ENCODE measurements around the gene CCDC167. TPM values are rescaled to one million over a fixed set of nuclear protein-coding genes. Genes with fewer than 3 reads are reported as not detected.

The CCDC167 gene
- total and polyA plus RNA-seq, 10 of the 15 experiments (the other 5 are each of a cell fraction or from before 2014, with no cell fraction given): 74.9 to 380 (median 137) TPM

- no peak overlapping the region for H3K4me2 ChIP-seq (ENCODE audit: control insufficient read depth, insufficient read depth)
- no peak for ATAC-seq
- intact Hi-C loops (cut with micrococcal nuclease; ENCODE audit: unreplicated experiment): no loop called here
Observed at GRCh38 chr6:37456816-37457560, 42.7 kb downstream of the CCDC167 start.

More at GRCh38 chr6:37456816-37457560, 42.7 kb downstream of the CCDC167 start:
- no peaks in the 10 kb centered on the region for H3K4me1 ChIP-seq (ENCODE audit: control insufficient read depth, insufficient read depth, low read length)
- no peak overlapping the region for H2AFZ ChIP-seq (ENCODE audit: control insufficient read depth, low read depth, low read length)
- H3K4me3 ChIP-seq: no peak overlapping the region
- no peak for TF ChIP-seq NR2C1 (IDR thresholded peaks at IDR 0.05)
- no peak for TF ChIP-seq GABPA (IDR thresholded peaks at IDR 0.05; ENCODE audit: low read depth)
- TF ChIP-seq BRCA1 (IDR thresholded peaks at IDR 0.05; ENCODE audit: low read depth, low read length): no peak
- TF ChIP-seq EED (IDR thresholded peaks at IDR 0.05; ENCODE audit: low read depth): no peak
- TF ChIP-seq ATF7 (IDR thresholded peaks at IDR 0.05; ENCODE audit: low read depth): no peak
- TF ChIP-seq ZZZ3 (IDR thresholded peaks at IDR 0.05; ENCODE audit: control insufficient read depth, insufficient read length, low read depth): no peak
- no peak for TF ChIP-seq MEF2A (IDR thresholded peaks at IDR 0.05; ENCODE audit: insufficient read depth, low read depth, low read length)
- TF ChIP-seq IRF5 (IDR thresholded peaks at IDR 0.05; ENCODE audit: borderline replicate concordance): no peak
- no peak overlapping the region for H3K27ac ChIP-seq (ENCODE audit: control insufficient read depth, insufficient read depth)
- H3K27me3 ChIP-seq (replicated peaks in 1 of 2; ENCODE audit: control insufficient read depth in 2 of 2, insufficient read depth in 2 of 2, low read length in 1 of 2): no peaks in the 10 kb centered on the region
- BruUV-seq (replicated peaks): no TSS peak
- ChIA-PET POLR2A (interaction anchor here (0.6 kb wide), 1 partner anchor 136 kb away, joined by 3 read pairs; no protein-coding TSS in a partner anchor), RAD21 (ENCODE audit: unreplicated experiment) (no interaction called here), CTCF (interaction anchor here (0.6 to 0.8 kb wide), 3 partner anchors 38 to 109 kb away, joined by 3 to 4 read pairs (median 3); no protein-coding TSS in a partner anchor), SMC1A (ENCODE audit: uncharacterized antibody, unreplicated experiment) (interaction anchor here (0.7 to 1.8 kb wide), 5 partner anchors 11 to 131 kb away, joined by 3 to 4 read pairs (median 4); no protein-coding TSS in a partner anchor)
- no peaks in the 10 kb centered on the region for H3K79me2 ChIP-seq (ENCODE audit: control insufficient read depth, insufficient read depth, low read length)
- FAIRE-seq (no peak), DNase-seq (ENCODE audit: low read depth, low spot score) (no peak)
- 71% methylated on average over 6 of the region's 6 CpGs for WGBS (ENCODE audit: insufficient coverage, insufficient replicate concordance, low lambda C conversion rate, missing lambda C conversion rate)
- H3K9ac ChIP-seq (ENCODE audit: control insufficient read depth, insufficient read depth, low read length): no peak overlapping the region
- H4K20me1 ChIP-seq (ENCODE audit: control insufficient read depth, insufficient read depth): no peaks in the 10 kb centered on the region
- in situ Hi-C loops (cut with MboI): no loop called here
- no peaks in the 10 kb centered on the region for H3K9me3 ChIP-seq (replicated peaks; ENCODE audit: control insufficient read depth, insufficient read depth, low read length)
- H3K36me3 ChIP-seq (ENCODE audit: control insufficient read depth in 2 of 2, insufficient read depth in 2 of 2, low read length in 1 of 2): peaks cover 28 to 77% of the 10 kb centered on the region in 2 experiments
